ENCODE results near the gene E2F1. TPM values are rescaled to one million over a fixed set of nuclear protein-coding genes. Genes with fewer than 3 reads are reported as not detected.

Gene E2F1
- total RNA-seq, 1 donor from 2014 or later, result 1.8 TPM

DNA sequence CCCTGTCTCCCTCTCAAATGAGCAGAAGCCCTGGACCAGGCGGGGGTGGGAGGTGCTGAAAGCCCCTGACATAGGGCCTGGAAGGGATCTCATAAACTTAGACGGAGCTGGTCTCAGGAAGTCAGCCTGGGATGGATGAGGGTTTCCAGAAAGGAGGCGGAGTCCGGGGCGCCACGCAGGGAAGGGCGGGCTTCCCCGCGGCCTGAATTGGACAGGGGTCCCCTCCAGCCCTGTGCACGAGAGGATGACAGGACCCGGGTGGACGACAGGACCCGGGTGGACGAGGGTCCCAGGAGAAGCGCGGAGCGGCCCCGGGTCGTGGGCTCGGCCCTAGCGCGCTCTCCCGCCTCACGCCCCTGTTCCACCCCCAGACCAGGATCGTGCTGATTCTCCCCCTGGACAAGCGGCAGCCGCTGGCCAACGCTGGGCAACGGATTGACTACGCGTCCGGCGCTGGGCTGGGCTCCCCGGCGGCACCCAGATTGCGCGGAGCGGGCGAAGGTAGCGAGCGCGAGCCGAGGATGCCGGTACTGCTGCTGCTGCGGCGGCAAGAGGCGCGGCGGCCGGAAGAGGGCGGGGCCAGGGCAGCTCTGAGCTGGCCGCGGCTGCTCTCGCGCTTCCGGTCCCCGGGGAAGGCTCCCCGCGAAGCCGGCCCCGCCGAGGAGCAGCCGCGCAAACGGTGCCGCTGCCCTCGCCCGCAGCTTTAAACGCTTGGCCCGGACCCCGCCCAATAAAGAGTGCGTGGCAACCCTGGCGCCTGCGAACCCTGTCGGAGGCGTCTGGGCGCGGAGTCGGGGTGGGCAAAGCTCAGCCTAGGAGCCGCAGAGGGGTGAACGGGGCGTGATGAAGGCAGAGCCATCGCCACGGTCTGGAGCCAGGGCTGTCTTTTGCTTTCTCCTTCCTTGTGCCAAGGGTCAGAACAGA lies 22.8 kb downstream of the E2F1 start:
- DNase-seq (peak; percentile 93), ATAC-seq (peak; percentile 64)
- intact Hi-C loops (cut with micrococcal nuclease), result no loop called here

DNA sequence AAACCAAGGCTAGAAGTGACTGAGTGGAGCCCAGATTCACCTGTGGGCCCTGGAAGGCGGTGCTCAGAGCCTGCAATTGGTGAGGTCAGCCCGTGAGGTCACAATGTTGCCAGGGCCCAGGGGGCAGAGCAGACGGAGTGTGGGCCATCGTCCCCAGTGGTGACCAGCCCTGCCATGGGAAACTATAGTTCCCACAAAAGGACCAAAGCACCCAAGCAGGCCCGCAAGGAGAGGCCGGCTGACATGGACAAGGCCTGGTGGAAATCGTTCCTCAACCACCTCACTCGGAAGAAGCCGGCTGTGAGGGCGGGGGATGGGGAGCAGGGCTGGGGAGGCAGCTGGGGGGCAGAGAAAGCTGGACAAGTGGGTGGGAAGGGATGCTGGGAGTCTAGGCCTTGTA lies 24.0 kb downstream of the E2F1 start, which contains the start of gene C20orf144:
TSS of gene C20orf144 (plus strand) at position 156 of the 400 bp plus-strand sequence. CDS start at position 175, 19 bp downstream.
- intact Hi-C loops (cut with micrococcal nuclease), result no loop called here
- no peak for ATAC-seq
- no peak for DNase-seq

DNA sequence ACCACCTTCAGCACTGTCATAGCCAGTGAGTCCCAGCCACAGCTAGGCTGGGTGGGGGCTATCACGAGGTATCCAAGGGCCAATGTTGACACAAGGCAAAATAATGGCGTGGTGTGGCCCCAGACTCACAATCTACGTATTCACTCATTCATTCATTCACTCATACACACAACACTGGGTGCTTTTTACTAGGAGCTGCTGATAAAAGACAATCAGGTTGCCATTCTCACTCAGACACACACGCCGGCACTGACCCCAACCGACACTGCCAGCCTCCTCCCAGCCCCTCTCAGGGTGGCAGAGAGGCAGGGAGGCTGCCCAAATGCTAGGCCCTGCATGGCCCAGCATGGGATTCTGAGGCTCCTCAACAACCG lies 25.5 kb downstream of the E2F1 start:
- intact Hi-C loops (cut with micrococcal nuclease), result no loop called here
- ATAC-seq, result no peak
- no peak for DNase-seq

DNA sequence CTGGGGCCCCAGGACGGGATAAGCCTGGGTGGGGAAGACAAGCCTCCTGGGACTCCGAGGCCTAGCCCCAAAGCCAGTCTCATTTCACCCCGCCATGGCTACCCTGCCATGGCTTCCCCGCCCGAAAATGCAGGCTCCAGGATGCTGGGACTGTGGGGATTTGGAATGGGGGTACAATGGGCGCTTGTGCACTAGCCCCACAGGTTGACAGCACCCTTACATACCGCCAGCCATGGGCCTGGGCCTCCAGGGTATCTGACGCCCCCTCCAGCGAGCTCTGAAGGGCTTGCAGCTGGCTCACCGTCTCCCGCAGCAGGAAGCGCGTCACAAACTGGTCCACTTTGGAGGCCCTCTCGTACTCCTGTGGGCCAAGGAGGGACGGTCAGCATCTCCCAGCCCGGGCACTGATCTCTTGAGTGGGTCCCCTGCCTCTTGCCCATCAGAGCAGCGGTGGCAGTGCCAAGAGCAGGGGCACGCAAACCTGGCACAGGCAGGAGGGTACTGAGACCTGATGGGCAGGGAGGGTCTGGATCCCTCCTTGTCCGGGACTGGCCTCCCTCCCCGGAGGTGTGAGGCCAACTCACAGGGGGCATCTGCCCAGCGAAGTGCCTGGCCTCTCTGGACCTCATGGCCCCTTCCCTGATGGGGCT lies 26.0 kb downstream of the E2F1 start:
- intact Hi-C loops (cut with micrococcal nuclease), result no loop called here
- DNase-seq, result no peak
- ATAC-seq, result no peak

DNA sequence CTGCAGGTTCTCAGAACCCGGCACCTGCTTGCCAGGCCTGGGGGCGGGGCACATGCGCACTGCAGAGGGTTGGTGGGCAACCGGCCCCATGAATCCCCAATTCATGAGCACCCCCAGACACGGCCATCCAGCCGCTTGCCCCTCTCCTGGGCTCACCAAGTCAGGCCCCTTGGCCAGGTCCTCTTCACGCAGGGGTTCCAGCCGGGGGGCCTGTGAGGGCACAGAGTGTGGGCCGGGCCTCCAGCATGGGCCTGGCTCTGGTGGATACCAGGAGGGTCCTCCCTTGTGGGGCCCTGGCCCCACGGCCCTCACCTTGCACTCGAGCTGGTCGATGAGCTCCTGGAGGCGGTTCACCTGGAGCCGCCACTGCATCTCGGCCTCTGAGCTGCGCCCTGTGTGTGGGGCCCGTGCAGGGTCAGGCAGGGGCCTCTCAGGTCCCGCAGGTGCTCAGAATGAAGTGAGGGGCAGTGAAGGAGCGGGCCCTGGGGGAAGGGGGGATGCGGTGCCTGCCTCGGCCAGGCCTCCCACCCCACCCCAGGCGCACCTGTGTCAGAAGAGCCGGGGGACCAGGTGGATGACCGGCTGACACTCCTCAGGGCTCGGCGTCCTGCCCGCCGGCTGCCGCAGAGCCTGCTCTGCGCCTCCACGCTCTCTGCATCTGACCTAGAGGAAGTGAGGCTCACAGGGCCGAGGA lies 26.7 kb downstream of the E2F1 start:
- no peak for DNase-seq
- intact Hi-C loops (cut with micrococcal nuclease), result no loop called here
- no peak for ATAC-seq

DNA sequence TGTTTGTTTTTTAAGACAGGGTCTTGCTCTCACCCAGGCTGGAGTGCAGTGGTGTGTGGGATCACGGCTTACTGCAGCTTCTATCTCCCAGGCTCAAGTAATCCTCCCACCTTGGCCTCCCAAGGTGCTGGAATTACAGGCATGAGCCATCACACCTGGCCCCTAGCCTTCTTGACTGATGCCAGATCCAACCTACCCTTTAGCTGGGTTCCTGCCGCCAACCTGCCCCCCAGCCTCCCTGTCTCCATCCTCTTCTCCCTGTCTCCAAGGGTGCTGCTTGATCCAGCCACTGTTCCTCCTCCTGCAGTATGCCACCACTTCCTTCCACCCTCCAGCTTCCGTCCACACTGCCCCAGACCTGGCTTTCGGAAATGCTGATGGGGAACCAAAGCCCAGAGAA lies 27.3 kb downstream of the E2F1 start:
- DNase-seq (no peak), ATAC-seq (no peak)
- intact Hi-C loops (cut with micrococcal nuclease), result no loop called here

DNA sequence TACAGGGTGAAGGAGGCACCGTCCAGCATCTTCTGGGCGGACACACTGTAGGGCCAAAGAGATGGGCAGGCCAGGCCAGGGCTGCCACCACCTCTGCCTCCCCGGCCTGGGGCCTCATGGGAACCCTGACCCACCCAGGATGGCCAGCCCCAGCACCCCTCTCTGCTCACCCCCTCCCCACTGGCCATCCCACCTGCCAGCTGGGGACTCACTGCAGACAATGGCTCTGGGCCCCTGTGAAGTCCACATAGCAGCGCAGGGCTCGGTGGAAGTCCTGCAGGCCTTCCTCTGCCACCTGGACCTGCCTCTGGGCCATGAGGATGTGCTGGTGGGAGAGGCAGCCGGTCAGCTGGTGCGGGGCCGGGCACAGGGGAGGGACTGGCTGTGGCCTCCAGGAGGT lies 27.7 kb downstream of the E2F1 start:
- no peak for ATAC-seq
- DNase-seq, result no peak
- intact Hi-C loops (cut with micrococcal nuclease), result no loop called here

DNA sequence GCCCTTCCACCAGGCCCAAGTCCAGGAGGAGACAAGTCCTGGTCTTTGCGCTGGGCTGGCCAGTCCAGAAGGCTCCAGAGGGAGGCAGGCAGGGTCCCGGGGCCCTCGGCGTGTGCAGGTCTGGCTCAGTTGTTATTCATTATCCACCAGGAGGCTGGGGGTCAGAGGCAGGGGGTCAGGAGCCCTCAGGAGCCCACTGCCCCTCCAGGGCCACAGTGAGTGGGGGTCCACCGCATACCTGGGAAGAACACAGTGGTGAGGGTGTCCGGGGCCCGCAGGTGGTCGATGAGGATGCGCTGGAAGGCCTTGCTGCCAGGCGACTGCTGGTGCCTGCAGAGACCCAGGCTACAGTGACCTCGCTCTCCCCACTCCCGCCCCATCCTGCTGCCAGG lies 28.5 kb downstream of the E2F1 start:
- intact Hi-C loops (cut with micrococcal nuclease), result no loop called here
- DNase-seq (no peak), ATAC-seq (no peak)

DNA sequence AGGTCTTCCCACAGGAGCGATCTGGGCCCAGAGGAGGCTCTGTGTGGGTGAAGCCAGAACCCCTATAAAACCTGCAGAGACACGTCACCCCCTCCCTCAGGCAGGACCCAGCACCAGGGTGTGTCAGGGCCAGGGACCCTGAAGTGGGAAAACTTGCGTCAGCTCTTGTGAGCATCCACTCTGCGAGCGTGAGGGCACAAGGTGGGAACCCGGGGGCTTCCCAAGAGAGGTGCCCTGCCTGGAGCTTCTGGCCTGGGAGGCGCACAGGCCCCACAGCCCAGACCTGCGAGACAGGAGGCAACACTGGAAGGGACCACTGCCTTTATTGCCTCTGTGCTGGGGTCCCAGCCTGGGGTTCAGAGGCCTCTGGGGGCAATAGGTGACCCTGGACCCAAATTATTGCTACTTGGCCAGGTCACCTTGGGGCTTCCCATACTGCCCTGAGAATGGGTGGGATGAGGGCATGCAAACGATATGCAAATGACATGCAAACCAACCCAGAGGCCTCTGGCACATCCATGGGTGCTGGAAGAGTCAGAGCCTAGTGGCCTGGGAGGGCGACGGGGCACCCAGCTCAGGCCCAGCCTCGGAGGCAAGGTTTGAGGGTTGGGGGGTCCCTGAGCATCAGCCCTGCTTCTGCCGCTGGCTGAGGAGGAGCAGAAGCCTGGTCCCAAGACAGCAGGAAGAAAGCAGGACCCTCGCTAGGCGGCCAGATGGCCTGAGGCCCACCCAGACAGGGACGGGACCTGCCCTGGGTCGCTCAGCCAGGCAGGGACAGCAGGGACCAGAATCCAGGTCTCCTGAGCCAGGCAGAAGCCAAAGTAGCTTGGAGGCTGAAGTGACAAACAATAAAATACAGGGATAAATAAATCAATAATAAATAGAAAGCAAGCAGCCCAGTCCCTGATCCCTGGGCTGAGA lies 29.1 kb downstream of the E2F1 start:
- ATAC-seq (no peak), DNase-seq (no peak)
- intact Hi-C loops (cut with micrococcal nuclease), result no loop called here

DNA sequence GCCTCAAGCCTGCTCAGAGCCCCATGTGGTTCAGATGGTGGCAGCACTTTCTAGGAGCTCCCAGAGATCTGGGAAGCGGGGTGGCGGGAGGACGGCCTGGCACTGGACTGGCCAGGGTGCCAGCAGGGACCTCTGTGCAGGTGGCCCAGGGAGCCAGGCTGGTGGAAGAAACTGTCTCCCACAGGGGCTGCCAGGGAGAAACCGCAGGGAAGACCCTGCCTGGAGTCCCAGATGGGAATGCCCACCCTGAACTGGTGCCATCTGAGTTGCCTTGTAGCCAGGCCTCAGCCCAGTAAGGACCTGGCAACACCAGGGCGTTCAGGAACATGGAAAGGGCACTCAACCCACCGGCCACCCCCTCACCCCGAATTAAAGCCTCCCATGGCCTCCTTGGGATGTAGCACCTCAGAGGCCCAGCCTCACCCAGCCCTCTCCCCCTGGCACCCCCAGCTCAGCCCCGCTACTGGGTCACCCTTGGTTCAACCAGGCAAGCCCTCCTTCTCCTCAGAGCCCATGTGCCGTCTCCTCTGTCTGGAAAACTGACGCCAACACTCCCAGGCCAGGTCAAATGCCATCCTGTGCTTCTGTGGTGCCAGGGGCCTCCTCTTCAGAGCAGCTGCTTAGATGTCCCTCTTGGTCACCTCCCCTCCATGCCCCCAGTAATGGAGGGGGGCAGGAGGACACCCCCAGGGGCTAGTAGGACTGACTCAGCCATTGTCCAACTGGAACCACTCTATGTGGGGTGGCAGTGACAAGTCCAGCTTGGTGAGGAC lies 30.0 kb downstream of the E2F1 start:
- DNase-seq (no peak), ATAC-seq (no peak)
- intact Hi-C loops (cut with micrococcal nuclease), result no loop called here

DNA sequence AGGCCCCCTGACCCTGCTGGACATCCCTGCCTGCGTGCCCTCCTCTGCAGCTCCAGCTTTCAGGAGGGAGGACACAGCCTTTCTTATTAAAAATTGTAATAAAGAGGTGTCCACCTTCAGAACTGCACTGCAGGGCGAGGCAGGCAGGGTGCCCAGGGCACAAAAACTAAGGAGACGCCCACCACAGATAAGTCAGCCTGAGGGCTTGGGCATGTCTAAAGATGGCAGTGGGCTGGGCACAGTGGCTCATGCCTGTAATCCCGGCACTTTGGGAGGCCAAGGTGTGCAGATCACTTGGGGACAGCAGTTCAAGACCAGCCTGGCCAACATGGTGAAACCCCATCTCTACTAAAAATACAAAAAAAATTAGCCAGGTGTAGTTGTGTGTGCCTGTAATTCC lies 31.0 kb downstream of the E2F1 start:
- ATAC-seq (no peak), DNase-seq (no peak)
- intact Hi-C loops (cut with micrococcal nuclease), result no loop called here

DNA sequence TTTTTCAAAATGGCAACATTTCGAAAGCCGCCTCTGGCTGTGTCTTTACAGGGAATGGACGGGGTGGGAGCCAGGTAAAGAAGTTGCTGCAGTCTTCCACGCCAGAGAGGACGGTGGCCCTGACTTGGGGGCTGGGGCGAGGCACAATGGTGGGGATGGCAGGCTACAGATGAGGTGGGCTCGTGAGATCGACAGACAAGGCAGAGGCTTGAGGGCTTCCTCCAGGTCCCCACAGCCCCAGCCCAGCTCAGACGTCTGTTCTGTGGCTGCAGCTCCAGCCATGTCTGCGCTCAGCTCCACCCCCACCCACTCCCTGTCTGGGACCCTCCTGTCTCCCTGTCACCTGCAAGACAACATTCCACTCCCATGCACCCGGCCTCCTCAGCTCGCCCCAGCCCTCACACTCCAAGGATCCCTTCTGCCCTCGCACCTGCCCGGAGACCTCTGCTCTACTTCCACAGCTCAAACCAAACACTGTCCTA lies 31.5 kb downstream of the E2F1 start:
- peak; percentile 2 for ATAC-seq
- intact Hi-C loops (cut with micrococcal nuclease), result loop anchor here (5.0 kb wide), 1 partner anchor 192 kb away; no protein-coding TSS in a partner anchor
- DNase-seq, result no peak

DNA sequence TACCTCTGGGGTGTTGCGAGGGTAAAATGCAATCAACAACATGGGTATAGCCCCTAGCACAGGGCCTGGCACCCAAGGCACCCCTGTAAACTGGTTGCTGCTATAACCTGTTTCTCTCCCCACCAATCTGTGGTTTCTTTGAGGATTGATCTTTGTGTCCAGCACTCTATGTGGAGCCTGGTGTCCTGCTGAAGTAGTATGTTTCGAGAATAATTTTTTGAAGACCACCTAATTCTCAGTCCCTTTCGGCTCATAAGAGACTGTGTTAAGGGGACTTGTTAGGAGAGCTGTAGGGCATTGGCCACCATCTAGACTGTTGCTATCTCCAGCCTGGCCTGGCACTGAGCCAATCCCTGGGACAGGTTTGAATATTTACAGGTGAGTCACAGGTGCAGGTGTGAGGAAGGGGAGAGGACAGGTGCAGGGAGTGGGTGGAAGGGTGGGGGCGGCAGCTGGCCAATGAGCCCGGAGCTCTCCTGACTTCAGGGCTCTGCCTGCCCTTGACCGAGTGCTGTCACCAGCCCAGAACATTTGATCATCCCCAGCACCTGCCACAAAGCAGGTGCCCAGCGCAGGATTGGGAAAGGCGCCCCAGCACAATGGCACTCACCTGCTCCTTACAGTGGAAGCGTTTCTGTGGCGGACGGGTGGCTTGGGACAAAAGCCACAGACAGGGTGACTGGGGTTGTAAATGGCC lies 32.1 kb downstream of the E2F1 start:
- peak; percentile 12 for ATAC-seq

DNA sequence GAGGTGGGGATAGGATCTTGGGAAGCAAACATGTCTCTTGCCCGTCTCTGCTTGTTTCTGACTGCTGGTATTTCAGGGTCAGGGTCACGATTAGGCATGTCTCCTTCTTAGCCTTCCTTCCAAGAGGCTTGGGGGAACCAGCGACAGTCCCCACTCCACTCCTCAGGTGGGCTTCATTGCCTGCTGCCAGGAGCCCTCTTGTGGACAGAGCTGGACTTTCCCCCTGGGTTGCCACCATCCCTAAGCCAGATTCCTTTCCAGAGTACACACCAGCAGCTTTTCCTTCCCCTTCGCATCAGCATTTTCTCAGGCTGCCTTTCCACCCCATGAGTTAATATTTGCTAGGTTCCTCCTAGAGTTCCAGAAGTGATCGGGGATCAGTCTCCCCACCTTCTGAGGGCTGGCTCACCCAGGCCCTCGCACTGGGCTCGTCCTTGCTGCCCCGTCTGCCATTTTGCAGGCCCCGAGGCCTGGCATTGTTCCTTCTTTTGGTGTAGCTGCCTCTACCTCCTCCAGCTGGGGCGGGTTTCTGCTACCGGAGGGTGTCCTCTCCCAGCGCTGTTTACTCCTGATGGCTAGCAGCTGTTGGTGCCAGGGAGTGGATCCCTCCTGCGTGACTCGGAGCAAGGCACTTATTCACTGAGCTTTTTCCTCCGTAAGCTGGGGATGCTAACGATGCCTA lies 32.8 kb downstream of the E2F1 start:
- ATAC-seq, result peak; percentile 68
- DNase-seq, result peak; percentile 63
- intact Hi-C loops (cut with micrococcal nuclease), result loop anchor here (5.0 kb wide), 1 partner anchor 191 kb away; no protein-coding TSS in a partner anchor

More for the DNA sequence above, 32.1 kb downstream of the E2F1 start:
- no peak for DNase-seq
- intact Hi-C loops (cut with micrococcal nuclease), result loop anchor here (5.0 kb wide), 1 partner anchor 192 kb away; no protein-coding TSS in a partner anchor

DNA sequence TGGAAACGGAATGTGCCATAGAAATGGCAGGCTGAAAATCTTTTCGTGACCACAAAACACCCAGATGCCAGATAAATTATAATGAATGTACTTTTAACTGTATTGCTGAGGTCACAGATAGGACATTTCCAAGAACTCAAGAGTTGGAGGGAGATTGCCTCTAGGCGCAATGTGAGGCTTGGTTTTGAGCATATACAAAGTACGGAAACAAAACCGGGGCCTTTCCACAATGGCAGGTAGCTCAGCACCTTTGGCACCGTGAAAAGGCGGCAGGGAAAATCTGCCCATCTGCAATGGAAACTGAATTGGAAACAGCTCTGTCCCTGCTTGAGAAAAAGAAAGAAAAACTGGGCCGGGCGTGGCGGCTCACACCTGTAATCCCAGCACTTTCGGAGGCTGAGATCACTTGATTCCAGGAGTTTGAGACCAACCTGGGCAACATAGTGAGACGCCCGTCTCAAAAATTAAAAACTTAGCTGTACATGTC lies 34.6 kb downstream of the E2F1 start:
- no peak for ATAC-seq
- DNase-seq, result no peak
- intact Hi-C loops (cut with micrococcal nuclease), result loop anchor here (5.0 kb wide), 1 partner anchor 189 kb away; no protein-coding TSS in a partner anchor

DNA sequence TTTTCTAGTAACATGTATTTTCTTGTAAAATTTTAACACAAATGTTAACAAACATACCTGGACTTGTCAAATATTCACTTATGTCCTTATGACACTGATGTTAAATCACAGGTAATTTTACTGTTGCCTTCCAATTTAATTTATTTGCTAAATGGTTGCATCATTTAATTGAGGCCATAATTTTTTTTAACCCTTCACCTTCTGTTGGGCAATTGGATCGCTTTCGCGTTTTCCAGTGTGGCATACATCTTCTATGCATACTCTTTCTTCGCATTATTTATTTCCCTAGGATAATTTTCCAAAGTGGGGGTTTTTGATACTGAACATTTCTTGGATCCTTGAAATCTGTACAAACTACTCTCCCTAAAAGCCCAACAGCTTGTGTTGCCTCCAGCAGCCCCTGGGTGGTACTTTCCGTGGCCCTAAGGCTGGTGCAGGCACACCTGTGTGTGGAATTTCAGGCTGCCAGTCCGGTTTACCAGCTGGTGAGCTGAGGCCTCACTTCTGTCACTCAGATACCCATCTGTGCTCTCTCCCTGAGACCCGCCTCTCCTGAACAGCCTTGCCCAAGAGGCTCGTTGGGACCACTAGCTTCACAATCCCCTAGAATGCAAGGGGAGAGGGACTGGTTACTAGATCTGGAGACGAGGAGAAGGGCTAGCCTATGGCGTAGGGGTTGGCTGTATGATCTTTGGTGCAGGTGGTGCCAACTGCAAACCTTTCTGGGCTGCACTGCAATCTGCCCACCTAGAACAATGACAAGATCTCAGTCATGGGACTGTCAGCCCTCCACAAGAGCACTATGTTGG lies 35.2 kb downstream of the E2F1 start:
- ATAC-seq (no peak), DNase-seq (no peak)
- intact Hi-C loops (cut with micrococcal nuclease), result loop anchor here (5.0 kb wide), 1 partner anchor 189 kb away; no protein-coding TSS in a partner anchor
